ENCODE data around the gene ALPK1. TPM values are rescaled to one million over a fixed set of nuclear protein-coding genes. Genes with fewer than 3 reads are reported as not detected.
"Not testable (repeated sequence)": the region's sequence is repeated elsewhere in the genome, so short reads cannot be mapped to it uniquely, and the experiment has no call there.

Gene ALPK1
- total RNA-seq, 6 experiments from 2014 or later: 5.8 to 9.0 (median 7.8) TPM

DNA sequence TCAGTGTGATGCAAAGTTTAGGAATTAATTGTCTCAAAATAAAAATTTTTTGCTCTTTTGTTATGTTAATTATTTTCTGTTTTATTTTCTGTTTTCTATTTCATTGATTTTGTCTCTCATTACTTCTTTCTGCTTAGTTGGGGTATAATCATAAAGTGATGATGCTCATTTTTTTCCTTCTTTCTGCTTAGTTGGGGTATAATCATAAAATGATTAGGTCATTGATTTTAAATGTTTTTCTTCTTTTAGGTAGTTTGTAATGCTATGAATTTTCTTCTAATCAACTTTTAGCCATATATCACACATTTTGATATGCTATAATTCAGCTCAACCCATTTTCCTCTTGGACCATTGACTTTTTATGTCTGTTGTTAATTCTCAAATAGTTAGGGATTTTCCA is 175.1 kb downstream of the ALPK1 start:
- no peak for DNase-seq
- no peaks in the 10 kb centered on the region for H3K36me3 Mint-ChIP-seq (ENCODE audit: low read depth)
- peaks cover 8% of the 10 kb centered on the region; the same call in 1 of the 2 replicates for H3K27me3 Mint-ChIP-seq (ENCODE audit: insufficient read depth)
- no peak overlapping the region for H3K27ac Mint-ChIP-seq
- TF ChIP-seq, protein P1, sequence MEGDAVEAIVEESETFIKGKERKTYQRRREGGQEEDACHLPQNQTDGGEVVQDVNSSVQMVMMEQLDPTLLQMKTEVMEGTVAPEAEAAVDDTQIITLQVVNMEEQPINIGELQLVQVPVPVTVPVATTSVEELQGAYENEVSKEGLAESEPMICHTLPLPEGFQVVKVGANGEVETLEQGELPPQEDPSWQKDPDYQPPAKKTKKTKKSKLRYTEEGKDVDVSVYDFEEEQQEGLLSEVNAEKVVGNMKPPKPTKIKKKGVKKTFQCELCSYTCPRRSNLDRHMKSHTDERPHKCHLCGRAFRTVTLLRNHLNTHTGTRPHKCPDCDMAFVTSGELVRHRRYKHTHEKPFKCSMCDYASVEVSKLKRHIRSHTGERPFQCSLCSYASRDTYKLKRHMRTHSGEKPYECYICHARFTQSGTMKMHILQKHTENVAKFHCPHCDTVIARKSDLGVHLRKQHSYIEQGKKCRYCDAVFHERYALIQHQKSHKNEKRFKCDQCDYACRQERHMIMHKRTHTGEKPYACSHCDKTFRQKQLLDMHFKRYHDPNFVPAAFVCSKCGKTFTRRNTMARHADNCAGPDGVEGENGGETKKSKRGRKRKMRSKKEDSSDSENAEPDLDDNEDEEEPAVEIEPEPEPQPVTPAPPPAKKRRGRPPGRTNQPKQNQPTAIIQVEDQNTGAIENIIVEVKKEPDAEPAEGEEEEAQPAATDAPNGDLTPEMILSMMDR (IDR thresholded peaks at IDR 0.05): no peak
- H3K4me1 Mint-ChIP-seq (ENCODE audit: low read depth): no peaks in the 10 kb centered on the region
- no peak overlapping the region for H3K4me3 Mint-ChIP-seq
- H3K9me3 Mint-ChIP-seq: no peaks in the 10 kb centered on the region

DNA sequence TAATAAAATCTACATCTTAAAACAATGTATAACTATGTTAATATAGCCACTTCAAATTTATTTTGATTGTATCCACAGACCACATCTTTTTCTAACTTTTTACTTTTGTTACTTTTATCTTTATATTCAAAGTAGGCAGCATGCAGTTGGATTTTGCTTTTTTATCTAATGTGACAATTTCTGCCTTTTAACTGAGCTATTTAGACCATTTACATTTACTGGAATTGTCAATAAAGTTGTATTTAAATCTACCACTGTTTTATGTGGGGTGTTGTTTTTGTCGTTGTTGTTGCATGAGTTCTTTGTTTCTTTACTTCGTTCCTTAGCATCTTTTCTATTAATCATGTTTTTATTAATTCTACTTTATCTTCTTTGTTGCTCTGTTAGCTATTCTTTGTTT is 176.8 kb downstream of the ALPK1 start:
- no peaks in the 10 kb centered on the region for H3K4me1 Mint-ChIP-seq (ENCODE audit: low read depth)
- H3K27ac Mint-ChIP-seq: no peak overlapping the region
- TF ChIP-seq, protein P1 (IDR thresholded peaks at IDR 0.05): no peak
- no peak overlapping the region for H3K4me3 Mint-ChIP-seq
- peaks cover 3% of the 10 kb centered on the region; the same call in 1 of the 2 replicates for H3K9me3 Mint-ChIP-seq
- no peaks in the 10 kb centered on the region for H3K36me3 Mint-ChIP-seq (ENCODE audit: low read depth)
- DNase-seq: no peak
- H3K27me3 Mint-ChIP-seq (ENCODE audit: insufficient read depth): peaks cover 6% of the 10 kb centered on the region; the same call in 1 of the 2 replicates

DNA sequence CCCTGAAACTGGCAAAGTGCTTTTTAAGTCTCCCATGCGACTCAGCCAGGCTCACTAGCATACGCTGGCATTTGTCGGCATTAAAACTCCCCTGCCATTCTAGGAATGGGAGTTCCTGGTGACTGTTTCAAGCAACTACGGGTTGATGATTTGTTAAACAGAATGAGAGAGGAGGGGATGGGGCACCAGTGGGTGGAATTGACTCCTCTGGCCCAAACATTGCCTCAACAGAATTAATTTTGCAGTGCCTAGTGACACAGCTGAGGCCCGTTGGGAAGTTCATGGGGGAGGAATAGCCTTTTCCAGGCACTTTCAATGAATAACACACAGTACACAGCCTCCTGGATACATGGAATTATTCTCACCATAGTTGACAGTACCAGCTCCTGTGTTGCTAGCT is 188.8 kb downstream of the ALPK1 start:
- H3K9me3 Mint-ChIP-seq: peaks cover 28% of the 10 kb centered on the region
- H3K4me3 Mint-ChIP-seq: no peak overlapping the region
- H3K4me1 Mint-ChIP-seq (ENCODE audit: low read depth): no peaks in the 10 kb centered on the region
- H3K27ac Mint-ChIP-seq: no peak overlapping the region
- H3K36me3 Mint-ChIP-seq (ENCODE audit: low read depth): peaks cover 5% of the 10 kb centered on the region
- H3K27me3 Mint-ChIP-seq (ENCODE audit: insufficient read depth): no peaks in the 10 kb centered on the region
- TF ChIP-seq, protein P1 (IDR thresholded peaks at IDR 0.05): no peak
- DNase-seq: no peak

DNA sequence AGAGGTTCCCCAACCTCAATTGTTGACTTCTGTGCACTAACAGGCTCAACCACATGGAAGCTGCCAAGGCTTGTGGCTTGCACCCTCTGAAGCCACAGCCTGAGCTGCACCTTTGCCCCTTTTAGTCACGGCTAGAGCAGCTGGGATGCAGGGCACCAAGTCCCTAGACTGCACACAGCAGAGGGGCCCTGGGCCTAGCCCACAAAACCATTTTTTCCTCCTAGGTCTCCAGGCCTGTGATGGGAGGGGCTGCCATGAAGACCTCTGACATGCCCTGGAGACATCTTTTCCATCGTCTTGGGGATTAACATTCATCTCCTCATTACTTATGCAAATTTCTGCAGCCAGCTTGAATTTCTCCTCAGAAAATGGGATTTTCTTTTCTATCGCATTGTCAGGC is 193.6 kb downstream of the ALPK1 start:
- not testable (repeated sequence) for H3K36me3 Mint-ChIP-seq (ENCODE audit: low read depth); H3K27ac Mint-ChIP-seq; H3K4me3 Mint-ChIP-seq; H3K4me1 Mint-ChIP-seq (ENCODE audit: low read depth); DNase-seq; H3K27me3 Mint-ChIP-seq (ENCODE audit: insufficient read depth)
- H3K9me3 Mint-ChIP-seq: peaks cover 29% of the 10 kb centered on the region

Other genes with a start within 250 kb of the ALPK1 start
- under 1 TPM; 0.50 to 0.78 (median 0.57) TPM for gene FAM241A, start 151.9 kb upstream of the ALPK1 start, total RNA-seq (2021; fragmentation: NEBNext Ultra II Directional; extraction: Animal tissue kit (Norgen Biotek cat#: 25700))
- gene AP1AR, start 65.6 kb upstream of the ALPK1 start, total RNA-seq (2021; fragmentation: NEBNext Ultra II Directional; extraction: Animal tissue kit (Norgen Biotek cat#: 25700)): 10 to 100 TPM in 5 of 6 experiments, 1 to 10 TPM in 1; 8.7 to 15.6 (median 11.4) TPM
- 1 to 10 TPM; 4.3 to 7.4 (median 6.4) TPM for gene TIFA, start 11.5 kb upstream of the ALPK1 start, total RNA-seq (2021; fragmentation: NEBNext Ultra II Directional; extraction: Animal tissue kit (Norgen Biotek cat#: 25700))
- gene NEUROG2, start 218.8 kb downstream of the ALPK1 start, total RNA-seq (2021; fragmentation: NEBNext Ultra II Directional; extraction: Animal tissue kit (Norgen Biotek cat#: 25700)): not detected

Measured in HFFc6 (cell line).